Measurements from ENCODE around the gene TRMT61A. TPM values are rescaled to one million over a fixed set of nuclear protein-coding genes. Genes with fewer than 3 reads are reported as not detected.

The TRMT61A gene
- total RNA-seq, 1 donor from 2014 or later = 5.2 TPM

- DNase-seq (ENCODE audit: low spot score) = peak; percentile 68
- intact Hi-C loops (cut with DNase I) = no loop called here
Observed at GRCh38 chr14:103555559-103556337, 26.8 kb downstream of the TRMT61A start.

DNA sequence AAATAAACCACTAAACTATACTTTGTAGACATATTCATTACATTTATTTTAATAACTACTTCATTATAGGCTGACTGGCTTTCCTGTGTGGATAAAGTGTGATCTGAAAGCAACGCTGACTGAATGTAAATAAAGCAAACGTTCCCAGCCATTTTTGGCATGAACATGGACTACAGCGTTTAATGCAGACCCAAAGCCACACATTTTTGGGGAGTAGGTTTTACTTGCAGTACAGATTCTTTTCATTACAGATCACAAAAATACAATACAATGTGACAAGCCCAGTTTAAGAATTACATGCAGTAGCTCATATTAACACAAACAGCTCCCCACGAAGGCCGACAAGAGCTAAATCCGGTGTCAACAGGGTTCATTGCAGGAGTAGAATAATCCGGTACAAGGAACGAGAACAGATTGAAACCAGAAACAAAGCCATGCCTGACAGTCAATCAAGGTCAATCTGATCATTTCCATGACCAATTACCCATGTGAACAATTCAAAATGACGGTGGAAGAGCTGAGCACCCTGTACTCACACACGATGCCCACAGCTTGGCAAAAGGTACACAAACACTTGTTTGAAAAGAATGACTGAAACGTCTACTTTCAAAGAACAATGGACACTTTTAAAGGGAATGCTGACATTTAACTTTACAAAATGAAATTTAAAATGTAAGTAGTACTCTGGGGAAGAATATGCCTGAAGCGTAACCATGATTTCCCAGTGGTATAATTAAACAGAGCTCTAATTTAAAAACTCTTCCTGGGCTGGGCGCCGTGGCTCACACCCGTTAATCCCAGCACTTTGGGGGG, 28.2 kb downstream of the TRMT61A start:
- intact Hi-C loops (cut with DNase I) = no loop called here
- no peak for DNase-seq (ENCODE audit: low spot score)

DNA sequence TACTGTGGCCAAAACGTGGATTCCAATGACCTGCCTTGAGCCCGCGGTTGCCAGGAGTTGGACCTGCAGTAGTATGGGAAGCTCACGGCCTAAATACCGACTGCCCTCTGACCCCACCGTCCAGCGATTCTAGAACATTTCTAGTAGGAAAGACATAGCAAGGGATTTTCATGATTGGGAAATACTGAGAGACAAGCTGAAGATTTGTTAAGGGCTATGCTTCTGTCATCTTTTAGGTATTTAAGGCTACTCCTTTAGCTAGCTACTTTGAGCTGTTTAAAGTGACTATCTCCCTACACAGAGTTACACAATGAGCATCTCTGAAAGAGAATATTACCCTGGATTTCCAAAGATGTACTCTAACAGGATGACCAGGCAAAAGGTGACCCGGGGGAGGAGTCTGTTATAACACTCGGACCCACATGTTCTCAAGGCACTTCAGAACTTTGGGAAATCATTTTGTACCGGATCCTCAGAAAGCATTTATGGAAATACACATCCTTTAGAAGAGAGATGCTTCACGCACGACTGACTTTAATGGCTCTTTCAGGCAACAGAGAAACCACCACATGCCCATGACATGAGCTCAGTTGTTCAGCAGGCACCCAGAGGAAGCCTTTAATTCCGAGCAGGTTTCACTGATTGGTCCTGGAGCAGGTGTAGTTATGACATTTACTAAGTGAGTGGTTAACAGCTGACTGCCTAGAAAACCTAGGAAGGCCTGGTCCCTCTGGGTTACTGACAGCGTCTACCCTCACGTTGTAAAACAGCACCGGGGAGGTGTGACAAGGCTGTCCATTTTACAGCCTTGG, 29.3 kb downstream of the TRMT61A start:
- intact Hi-C loops (cut with DNase I) = no loop called here

DNA sequence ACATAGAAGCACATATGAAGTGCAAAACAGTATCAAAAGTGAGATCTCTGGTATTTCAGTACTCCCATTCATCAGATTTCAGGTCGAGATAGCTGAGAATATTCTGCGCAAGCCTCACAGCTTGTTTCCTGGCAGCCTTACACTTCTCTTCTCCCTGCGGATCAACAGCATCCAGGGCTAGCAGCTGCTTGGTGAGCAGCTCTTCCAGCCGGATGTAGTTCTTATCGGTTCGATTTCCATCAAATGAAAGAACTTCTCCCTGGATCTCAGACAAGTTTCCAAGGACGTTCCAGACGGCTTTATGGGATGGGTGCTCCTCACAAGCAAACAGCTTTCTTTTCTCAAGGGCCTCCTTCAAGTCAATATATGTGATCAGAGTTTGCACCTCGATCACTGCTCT, 30.8 kb downstream of the TRMT61A start:
- DNase-seq (ENCODE audit: low spot score) = no peak

More for the DNA sequence above, 29.3 kb downstream of the TRMT61A start:
- no peak for DNase-seq (ENCODE audit: low spot score)

GRCh38 chr14:103560691-103561090, 31.7 kb downstream of the TRMT61A start:
- no peak for DNase-seq (ENCODE audit: low spot score)
- intact Hi-C loops (cut with DNase I) = no loop called here

More for the DNA sequence above, 30.8 kb downstream of the TRMT61A start:
- intact Hi-C loops (cut with DNase I) = no loop called here

- no peak for DNase-seq (ENCODE audit: low spot score)
- intact Hi-C loops (cut with DNase I) = no loop called here
Observed at GRCh38 chr14:103561381-103562178, 32.6 kb downstream of the TRMT61A start.

- intact Hi-C loops (cut with DNase I) = no loop called here
- no peak for DNase-seq (ENCODE audit: low spot score)
Observed at GRCh38 chr14:103562179-103562428, 33.1 kb downstream of the TRMT61A start.

- intact Hi-C loops (cut with DNase I) = no loop called here
- DNase-seq (ENCODE audit: low spot score) = peak; percentile 95
Observed at GRCh38 chr14:103562429-103563225, 33.6 kb downstream of the TRMT61A start, which contains the start of the genes BAG5 and COA8. TSS of gene BAG5 (minus strand) at chr14:103562657. CDS start at chr14:103561164, 1,493 bp downstream. TSS of gene COA8 (plus strand) at chr14:103562960. CDS start at chr14:103563002, 42 bp downstream.

DNA sequence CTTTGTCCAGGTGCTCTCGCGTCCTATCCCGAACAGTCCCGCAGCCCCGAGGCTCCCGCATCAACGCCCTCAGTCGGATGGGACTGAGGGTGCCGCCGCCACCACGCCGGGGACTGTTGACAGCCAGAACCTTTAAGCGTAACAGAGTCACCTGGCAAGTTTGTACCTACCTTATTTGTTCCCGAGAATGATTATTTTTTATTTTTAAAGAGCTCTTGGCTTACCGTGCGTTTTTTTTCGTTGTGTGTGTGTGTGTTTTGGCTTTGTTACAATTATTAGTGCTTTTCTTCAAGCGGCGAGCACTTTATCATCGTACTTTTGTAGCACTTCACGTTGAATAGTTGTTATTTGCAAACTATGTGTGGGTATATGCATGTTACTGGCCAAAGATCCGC, 34.2 kb downstream of the TRMT61A start:
- intact Hi-C loops (cut with DNase I) = no loop called here
- no peak for DNase-seq (ENCODE audit: low spot score)

DNA sequence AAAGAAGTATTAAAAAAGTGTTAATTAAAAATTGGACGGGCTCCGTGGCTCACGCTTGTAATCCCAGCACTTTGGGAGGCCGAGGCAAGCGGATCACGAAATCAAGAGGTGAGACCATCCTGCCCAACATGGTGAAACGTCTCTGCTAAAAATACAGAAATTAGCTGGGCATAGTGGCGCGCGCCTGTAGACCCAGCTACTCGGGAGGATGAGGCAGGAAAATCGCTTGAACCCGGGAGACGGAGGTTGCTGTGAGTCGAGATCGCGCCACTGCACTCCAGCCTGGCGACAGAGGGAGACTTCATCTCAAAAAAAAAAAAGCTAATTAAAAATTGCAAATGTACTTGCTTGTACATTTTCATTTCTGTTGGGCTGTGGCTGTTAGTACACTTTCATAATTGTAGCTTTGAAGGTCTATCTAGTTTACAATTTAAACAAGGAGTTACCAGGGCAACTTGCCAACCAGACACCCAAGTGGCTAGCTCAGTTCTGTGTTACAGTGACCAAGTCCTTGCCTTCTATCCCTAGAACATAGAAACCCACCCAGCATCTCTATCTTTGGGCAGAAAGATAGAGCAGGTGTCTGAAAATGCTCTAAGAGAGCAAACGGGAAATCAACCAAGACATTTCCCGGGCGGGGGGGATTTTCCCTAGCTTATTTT, 35.0 kb downstream of the TRMT61A start:
- no peak for DNase-seq (ENCODE audit: low spot score)
- intact Hi-C loops (cut with DNase I) = no loop called here

GRCh38 chr14:103568952-103569351, 40.0 kb downstream of the TRMT61A start:
- DNase-seq (ENCODE audit: low spot score) = no peak
- intact Hi-C loops (cut with DNase I) = no loop called here

DNA sequence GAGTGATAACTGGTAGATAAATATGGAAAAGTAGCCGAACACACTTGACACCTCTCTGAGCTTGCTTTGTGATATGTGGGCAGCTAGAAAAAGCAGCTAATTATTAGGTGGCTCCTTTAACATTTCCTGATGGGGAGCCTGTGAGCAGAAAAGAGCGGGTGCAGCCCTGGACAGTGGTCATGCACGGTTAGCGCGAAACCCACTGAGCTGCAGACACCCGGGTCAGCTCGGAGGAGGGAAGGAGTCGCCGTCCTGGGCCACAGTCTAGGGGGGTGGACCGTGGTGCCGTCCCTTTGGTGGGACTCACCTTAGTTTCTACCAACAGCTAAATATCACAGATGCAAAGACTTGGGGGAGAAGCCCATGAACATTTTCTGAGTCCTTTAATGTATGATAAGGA, 40.4 kb downstream of the TRMT61A start:
- no peak for DNase-seq (ENCODE audit: low spot score)
- intact Hi-C loops (cut with DNase I) = no loop called here

GRCh38 chr14:103574104-103574503, 45.1 kb downstream of the TRMT61A start:
- intact Hi-C loops (cut with DNase I) = loop anchor here (5.0 to 10.0 kb wide), 3 partner anchors 138 to 411 kb away; no protein-coding TSS in a partner anchor
- DNase-seq (ENCODE audit: low spot score) = no peak

GRCh38 chr14:103574707-103575285, 45.8 kb downstream of the TRMT61A start:
- intact Hi-C loops (cut with DNase I) = loop anchor here (5.0 to 10.0 kb wide), 4 partner anchors 53 to 410 kb away; partner anchors contain the start of gene KLC1

GRCh38 chr14:103576371-103577024, 47.5 kb downstream of the TRMT61A start:
- intact Hi-C loops (cut with DNase I) = loop anchor here (5.0 to 10.0 kb wide), 2 partner anchors 51 to 408 kb away; partner anchors contain the start of gene KLC1

More at GRCh38 chr14:103574707-103575285, 45.8 kb downstream of the TRMT61A start:
- DNase-seq (ENCODE audit: low spot score) = no peak

GRCh38 chr14:103578401-103579075, 49.5 kb downstream of the TRMT61A start:
- intact Hi-C loops (cut with DNase I) = loop anchor here (5.0 to 10.0 kb wide), 2 partner anchors 49 to 406 kb away; partner anchors contain the start of gene KLC1
- DNase-seq (ENCODE audit: low spot score) = no peak

More at GRCh38 chr14:103576371-103577024, 47.5 kb downstream of the TRMT61A start:
- DNase-seq (ENCODE audit: low spot score) = peak; percentile 94
